Ovary (tissue), 9 donors: ENCODE data around the gene RGS13. TPM values are rescaled to one million over a fixed set of nuclear protein-coding genes. Genes with fewer than 3 reads are reported as not detected.
"Not testable (repeated sequence)": the region's sequence is repeated elsewhere in the genome, so short reads cannot be mapped to it uniquely, and the experiment has no call there.

ENCODE experiments used
- DNase-seq, 5 donors: peaks; one replicate each; pipeline ENCODE4 v3.0.0-alpha.2; 2019 to 2020
- H3K27ac ChIP-seq, 2 donors: fragments of 200-600 bp; one replicate each; pipeline versions ENCODE4 v1.5.1 to v1.8.0; 2019 to 2022
- H3K27me3 ChIP-seq: fragments of 200-600 bp; one replicate; pipeline ENCODE4 v1.8.0; 2022
- H3K36me3 ChIP-seq: fragments of 200-600 bp; sonication (generic); one replicate; pipeline ENCODE4 v1.5.1; 2019
- H3K4me1 ChIP-seq: one replicate; pipeline ENCODE4 v1.8.1; 2013; ENCODE audit warnings: mild to moderate bottlenecking, moderate library complexity; ENCODE audit not compliant: insufficient read depth
- H3K4me3 ChIP-seq: fragments of 200-600 bp; sonication (generic); one replicate; pipeline ENCODE4 v1.5.1; 2017
- H3K9me3 ChIP-seq, 2 donors: fragments of 200-600 bp in 1 of 2; sonication (generic) in 1 of 2; one replicate each; pipeline versions ENCODE4 v1.5.1 to v1.8.1; 2013 to 2019; ENCODE audit warnings: mild to moderate bottlenecking in 1 of 2, moderate library complexity in 1 of 2
- EP300 ChIP-seq: sonication (generic); formaldehyde crosslinking; IDR thresholded peaks from one replicate; pipeline ENCODE4 v1.6.1; 2017; ENCODE audit warnings: antibody characterized with exemption
- POLR2A ChIP-seq: fragments of 450-650 bp; IDR thresholded peaks from one replicate; pipeline ENCODE4 v1.6.1; 2017; ENCODE audit warnings: antibody characterized with exemption, mild to moderate bottlenecking, moderate library complexity
- WGBS, 3 donors: extraction: QIAGEN DNeasy Blood & Tissue Kit in 1 of 3; methylation state at CpG; one replicate each; pipeline versions ENCODE4 v1.1.5 to v1.1.7; 2013 to 2017; 5-methylcytosine and 5-hydroxymethylcytosine counted together
- intact Hi-C, 4 donors: fragments of 100-400 bp; cut with DNase I; formaldehyde crosslinking; loops; one replicate each; pipeline versions ENCODE4 v1.11.0 to v1.15.1; 2022 to 2023
- polyA plus RNA-seq, 2 donors: library from polyadenylated mRNA; stranded (reverse); fragments of 200-250 nt in 1 of 2; fragments of 350-450 nt in 1 of 2; fragmentation: Illumina TruSeq in 1 of 2; extraction: RNeasy Lipid Tissue Mini Kit (QIAGEN cat#74804) in 1 of 2; gene quantifications; one replicate each; pipeline ENCODE4 v1.2.3, GENCODE V29; 2013 to 2014
- total RNA-seq, 7 donors: library from RNA; depleted of rRNA in 2 of 7; stranded (reverse); fragments of >200 nt in 2 of 7; fragmentation: NEBNext Ultra II Directional in 3 of 7; extraction: Animal tissue kit (Norgen Biotek cat#: 25700) in 3 of 7; gene quantifications; one replicate each; pipeline versions ENCODE4 v1.1.0 to v1.2.4, GENCODE V29; 2016 to 2023
- TF ChIP-seq, protein P1 (sequence below), 3 donors: fragments of 450-650 bp in 2 of 3; fragments of 200-600 bp in 1 of 3; IDR thresholded peaks; one replicate each; pipeline versions ENCODE4 v1.5.1 to v1.8.0; 2016 to 2022; ENCODE audit warnings: antibody characterized with exemption in 3 of 3, mild to moderate bottlenecking in 1 of 3
- donor health status: DM: no; HTN: no; CAD: no; lungs with moderate emphysema.
- donor health status: DM: no; HTN: no; CAD: no.
- donor health status: Bipolar disorder and iron deficiency.
- donor health status: DM: yes; HTN: yes; CAD: no.
- donor health status: DM: no; HTN: no; CAD: no.
- donor health status: DM: yes; HTN: yes; CAD: no.

Gene RGS13
- total and polyA plus RNA-seq, 9 donors = 0.12 to 0.78 (median 0.23) TPM; not detected in 5

DNA sequence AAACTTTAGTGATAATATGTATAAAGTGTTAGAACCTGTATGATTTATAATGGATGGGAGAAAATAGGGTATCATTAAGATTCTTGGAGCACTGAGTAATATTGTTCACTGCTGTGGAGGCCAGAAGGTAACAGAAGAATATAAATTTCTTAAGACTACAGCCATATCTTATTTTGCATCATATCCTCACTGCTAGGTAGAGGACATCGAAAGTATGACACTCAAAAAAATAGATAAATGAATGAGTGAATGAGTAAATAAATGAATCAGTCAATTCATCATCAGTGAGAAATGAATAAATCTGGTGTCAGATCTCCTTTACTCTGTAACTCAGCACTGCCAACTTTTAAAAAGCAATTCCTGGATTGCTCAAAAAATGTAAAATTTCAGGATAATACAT is 33.2 kb downstream of the RGS13 start:
- 88 to 99% (median 93%) methylated on average over 1 of the region's 1 CpG for whole genome bisulfite sequencing, 3 donors
- DNase-seq = no peak
- no peaks in the 10 kb centered on the region for H3K27me3 ChIP-seq
- no peak overlapping the region for H3K27ac ChIP-seq
- intact Hi-C loops = no loop called here
- no peaks in the 10 kb centered on the region for H3K9me3 ChIP-seq
- H3K36me3 ChIP-seq = no peaks in the 10 kb centered on the region
- TF ChIP-seq EP300 (no peak), POLR2A (no peak)
- TF ChIP-seq, protein P1, sequence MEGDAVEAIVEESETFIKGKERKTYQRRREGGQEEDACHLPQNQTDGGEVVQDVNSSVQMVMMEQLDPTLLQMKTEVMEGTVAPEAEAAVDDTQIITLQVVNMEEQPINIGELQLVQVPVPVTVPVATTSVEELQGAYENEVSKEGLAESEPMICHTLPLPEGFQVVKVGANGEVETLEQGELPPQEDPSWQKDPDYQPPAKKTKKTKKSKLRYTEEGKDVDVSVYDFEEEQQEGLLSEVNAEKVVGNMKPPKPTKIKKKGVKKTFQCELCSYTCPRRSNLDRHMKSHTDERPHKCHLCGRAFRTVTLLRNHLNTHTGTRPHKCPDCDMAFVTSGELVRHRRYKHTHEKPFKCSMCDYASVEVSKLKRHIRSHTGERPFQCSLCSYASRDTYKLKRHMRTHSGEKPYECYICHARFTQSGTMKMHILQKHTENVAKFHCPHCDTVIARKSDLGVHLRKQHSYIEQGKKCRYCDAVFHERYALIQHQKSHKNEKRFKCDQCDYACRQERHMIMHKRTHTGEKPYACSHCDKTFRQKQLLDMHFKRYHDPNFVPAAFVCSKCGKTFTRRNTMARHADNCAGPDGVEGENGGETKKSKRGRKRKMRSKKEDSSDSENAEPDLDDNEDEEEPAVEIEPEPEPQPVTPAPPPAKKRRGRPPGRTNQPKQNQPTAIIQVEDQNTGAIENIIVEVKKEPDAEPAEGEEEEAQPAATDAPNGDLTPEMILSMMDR (IDR thresholded peaks at IDR 0.05) = no peak
- H3K4me3 ChIP-seq = no peak overlapping the region
- no peaks in the 10 kb centered on the region for H3K4me1 ChIP-seq

DNA sequence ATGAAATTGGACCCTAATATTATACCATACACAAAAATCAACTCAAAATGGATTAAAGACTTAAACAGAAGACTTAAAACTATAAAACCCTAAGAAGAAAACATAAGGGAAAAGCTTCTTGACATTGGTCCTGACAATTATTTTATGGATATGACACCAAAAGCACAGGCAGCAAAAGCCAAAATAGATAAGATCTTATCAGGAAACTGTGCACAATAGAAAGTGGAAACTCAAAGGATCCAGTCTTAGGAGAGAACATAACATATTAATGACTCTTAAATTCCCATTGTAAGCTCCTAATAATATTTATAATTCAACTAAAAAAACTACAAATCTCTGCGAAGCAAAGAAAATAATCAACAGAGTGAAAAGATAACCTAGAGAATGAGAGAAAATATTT is 39.8 kb downstream of the RGS13 start:
- WGBS, 3 donors = 50 to 55% (median 51%) methylated on average over 1 of the region's 1 CpG
- no peak for DNase-seq

DNA sequence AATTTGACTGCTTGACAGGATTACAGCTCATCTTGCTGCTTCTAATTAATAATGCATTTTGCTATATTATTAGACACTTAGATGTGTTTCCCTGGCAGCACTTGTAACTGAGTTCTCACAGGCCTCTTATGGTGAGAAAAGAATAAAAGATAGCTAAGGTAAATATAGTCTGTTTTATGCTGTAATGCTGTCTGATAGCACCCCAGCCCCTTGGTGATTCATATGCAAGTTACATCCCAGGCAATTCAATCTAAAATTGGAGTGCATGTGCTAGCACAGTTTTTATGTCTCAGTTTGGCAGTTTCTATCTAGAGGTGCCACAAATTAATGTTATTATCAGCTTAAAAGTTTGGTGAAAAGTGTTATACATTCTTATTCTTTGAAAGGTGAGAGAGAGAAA is 42.2 kb downstream of the RGS13 start:
- H3K27ac ChIP-seq = no peak overlapping the region
- H3K4me1 ChIP-seq = no peaks in the 10 kb centered on the region
- H3K9me3 ChIP-seq = no peaks in the 10 kb centered on the region
- no peaks in the 10 kb centered on the region for H3K36me3 ChIP-seq
- intact Hi-C loops = no loop called here
- TF ChIP-seq POLR2A (no peak), EP300 (no peak)
- TF ChIP-seq, protein P1 (IDR thresholded peaks at IDR 0.05) = no peak
- H3K4me3 ChIP-seq = no peak overlapping the region
- no peak for DNase-seq
- no peaks in the 10 kb centered on the region for H3K27me3 ChIP-seq

More for the DNA sequence above, 39.8 kb downstream of the RGS13 start:
- Histone ChIP-seq H3K4me1 (no peaks in the 10 kb centered on the region), H3K9me3 (no peaks in the 10 kb centered on the region), H3K27ac (no peak overlapping the region), H3K27me3 (no peaks in the 10 kb centered on the region), H3K36me3 (no peaks in the 10 kb centered on the region), H3K4me3 (no peak overlapping the region)
- TF ChIP-seq, protein P1 (IDR thresholded peaks at IDR 0.05) = no peak
- TF ChIP-seq EP300 = no peak
- no peak for TF ChIP-seq POLR2A
- intact Hi-C loops = no loop called here

DNA sequence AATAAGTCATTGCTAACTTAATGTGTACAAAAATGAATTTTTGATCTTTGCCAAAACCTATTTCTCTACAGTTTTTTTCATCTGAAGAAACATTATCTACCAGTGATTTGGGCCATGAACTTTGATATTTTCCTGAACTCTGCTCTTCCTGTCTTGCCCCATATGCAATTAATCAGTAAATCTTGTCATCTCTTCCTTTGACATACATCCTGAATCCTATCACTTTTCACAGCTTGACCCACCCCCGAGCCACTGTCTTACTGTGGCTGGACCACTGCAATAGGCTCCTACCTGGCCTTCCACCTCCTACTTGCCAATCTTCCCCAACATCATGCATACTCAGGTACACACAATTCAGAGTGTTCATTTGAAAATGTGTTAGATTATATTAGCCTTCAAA is 46.4 kb downstream of the RGS13 start:
- intact Hi-C loops = no loop called here
- no peak for DNase-seq
- Histone ChIP-seq H3K27ac (no peak overlapping the region), H3K4me3 (no peak overlapping the region), H3K27me3 (no peaks in the 10 kb centered on the region), H3K4me1 (no peaks in the 10 kb centered on the region), H3K9me3 (no peaks in the 10 kb centered on the region), H3K36me3 (no peaks in the 10 kb centered on the region)
- TF ChIP-seq EP300 (no peak), POLR2A (no peak)
- TF ChIP-seq, protein P1 (IDR thresholded peaks at IDR 0.05) = no peak
- 78 to 97% (median 96%) methylated on average over 1 of the region's 1 CpG for WGBS, 3 donors

DNA sequence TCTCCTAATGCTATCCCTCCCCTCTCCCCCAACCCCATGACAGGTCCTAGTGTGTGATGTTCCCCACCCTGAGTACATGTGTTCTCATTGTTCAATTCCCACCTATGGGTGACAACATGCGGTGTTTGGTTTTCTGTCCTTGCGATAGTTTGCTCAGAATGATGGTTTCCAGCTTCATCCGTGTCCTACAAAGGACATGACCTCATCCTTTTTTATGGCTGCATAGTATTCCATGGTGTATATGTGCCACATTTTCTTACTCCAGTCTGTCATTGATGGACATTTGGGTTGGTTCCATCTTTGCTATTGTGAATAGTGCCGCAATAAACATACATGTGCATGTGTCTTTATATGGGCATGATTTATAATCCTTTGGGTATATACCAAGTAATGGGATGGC is 47.1 kb downstream of the RGS13 start:
- H3K9me3 ChIP-seq, intact Hi-C loops, DNase-seq, H3K36me3 ChIP-seq, H3K27me3 ChIP-seq, H3K4me3 ChIP-seq, H3K4me1 ChIP-seq, H3K27ac ChIP-seq: not testable (repeated sequence)
- 96 to 97% (median 97%) methylated on average over 4 of the region's 4 CpGs for WGBS, 3 donors
